HepG2 (cell line): Measurements from ENCODE around the gene BAG5. TPM values are rescaled to one million over a fixed set of nuclear protein-coding genes. Genes with fewer than 3 reads are reported as not detected.

Experiments
- ARID4A ChIP-seq: sonication (generic); formaldehyde crosslinking; IDR thresholded peaks from 2 replicates; pipeline ENCODE4 v1.5.0; 2020; ENCODE audit warnings: mild to moderate bottlenecking, missing genetic modification reagents, borderline replicate concordance
- FOXK1 ChIP-seq: sonication (generic); formaldehyde crosslinking; IDR thresholded peaks from 2 replicates; pipeline ENCODE4 v1.4.0; 2020; ENCODE audit warnings: low read depth, missing genetic modification reagents, borderline replicate concordance
- HNRNPLL ChIP-seq: fragments of 200-400 bp; formaldehyde crosslinking; IDR thresholded peaks from 2 replicates; pipeline ENCODE4 v1.6.1; 2017; ENCODE audit warnings: mild to moderate bottlenecking, low read depth, low read length; ENCODE audit not compliant: poor library complexity, severe bottlenecking
- MAX ChIP-seq: IDR thresholded peaks from 2 replicates; pipeline ENCODE4 v1.6.1; 2012; ENCODE audit warnings: inconsistent platforms
- SALL1 ChIP-seq: sonication (generic); formaldehyde crosslinking; IDR thresholded peaks from 2 replicates; pipeline ENCODE4 v1.8.0; 2022; ENCODE audit warnings: mild to moderate bottlenecking, missing genetic modification reagents
- SIX1 ChIP-seq: sonication (generic); formaldehyde crosslinking; IDR thresholded peaks from 2 replicates; pipeline ENCODE4 v1.4.0; 2020; ENCODE audit warnings: missing genetic modification reagents, borderline replicate concordance
- SMC3 ChIP-seq: IDR thresholded peaks from 2 replicates; pipeline ENCODE4 v1.6.1; 2011; ENCODE audit warnings: low read length, improper control_type of control experiment
- STAG1 ChIP-seq: sonication (generic); formaldehyde crosslinking; IDR thresholded peaks from 2 replicates; pipeline ENCODE4 v1.4.0; 2020; ENCODE audit warnings: missing genetic modification reagents
- TFAP4 ChIP-seq: sonication (generic); IDR thresholded peaks from 2 replicates; pipeline ENCODE4 v1.6.1; 2016; ENCODE audit warnings: low read depth, borderline replicate concordance
- TGIF2 ChIP-seq: IDR thresholded peaks from 2 replicates; pipeline ENCODE4 v1.6.1; 2016; ENCODE audit warnings: control low read depth, missing compliant biosample characterization
- ZNF276 ChIP-seq: sonication (generic); formaldehyde crosslinking; IDR thresholded peaks from 2 replicates; pipeline ENCODE4 v1.4.0; 2020; ENCODE audit warnings: mild to moderate bottlenecking, low read depth, missing genetic modification reagents
- ZNF280B ChIP-seq: sonication (generic); formaldehyde crosslinking; IDR thresholded peaks from 2 replicates; pipeline ENCODE4 v1.5.0; 2020; ENCODE audit warnings: missing genetic modification reagents, mild to moderate bottlenecking, borderline replicate concordance
- ZNF563 ChIP-seq: sonication (generic); formaldehyde crosslinking; IDR thresholded peaks from 2 replicates; pipeline ENCODE4 v1.8.0; 2022; ENCODE audit warnings: mild to moderate bottlenecking, moderate library complexity, missing genetic modification reagents
- ZNF574 ChIP-seq: sonication (generic); formaldehyde crosslinking; IDR thresholded peaks from 2 replicates; pipeline ENCODE4 v1.4.0; 2020; ENCODE audit warnings: missing genetic modification reagents
- ZNF605 ChIP-seq: sonication (generic); formaldehyde crosslinking; IDR thresholded peaks from 2 replicates; pipeline ENCODE4 v1.8.0; 2022; ENCODE audit warnings: mild to moderate bottlenecking, missing genetic modification reagents
- polyA plus RNA-seq, 8 experiments: library from polyadenylated mRNA; depleted of rRNA in 3 of 8; stranded (reverse) in 7 of 8; unstranded in 1 of 8; fragments of >200 nt; fragmentation: Illumina TruSeq in 4 of 8; extraction: Trizol in 4 of 8; gene quantifications; 2 replicates each; pipeline versions ENCODE4 v1.2.1 to v1.2.3, GENCODE V29; 2011 to 2016; ENCODE audit warnings: low read depth in 4 of 8, missing spikeins in 1 of 8, mixed read lengths in 1 of 8; ENCODE audit not compliant: insufficient read depth in 1 of 8
- total RNA-seq, 5 experiments: library from RNA; depleted of rRNA; stranded (reverse); fragments of >200 nt; fragmentation: Illumina TruSeq; extraction: Trizol; gene quantifications; 2 replicates each; pipeline ENCODE4 v1.2.3, GENCODE V29; 2016; ENCODE audit warnings: low read depth in 1 of 5

BAG5 gene
- total and polyA plus RNA-seq, 2 of the 13 experiments (the other 11 are each of a cell fraction or from before 2014, with no cell fraction given), result 3.5 to 21.0 TPM

GRCh38 chr14:103606963-103607668 is 44.7 kb upstream of the BAG5 start (continued):
- peak; percentile 86 for TF ChIP-seq ARID4A (CRISPR knock-in tag)
- TF ChIP-seq ZNF276, result no peak
- TF ChIP-seq SALL1 (CRISPR knock-in tag), result peak; percentile 29; the same call in 1 of the 2 replicates
- TF ChIP-seq ZNF563 (CRISPR knock-in tag), result 0 out of 2 replicates have a peak, but pooled peaks have one; percentile 25
- peak; percentile 13; the same call in 1 of the 2 replicates for TF ChIP-seq SMC3
- TF ChIP-seq ZNF605 (CRISPR knock-in tag), result 0 out of 2 replicates have a peak, but pooled peaks have one; percentile 43
- TF ChIP-seq MAX, result peak; percentile 96
- 0 out of 2 replicates have a peak, but pooled peaks have one; percentile 21 for TF ChIP-seq ZNF574 (CRISPR knock-in tag)
- peak; percentile 61; the same call in 1 of the 2 replicates for TF ChIP-seq TFAP4
- TF ChIP-seq STAG1 (CRISPR knock-in tag), result peak; percentile 41
- TF ChIP-seq ZNF280B (CRISPR knock-in tag), result no peak
- peak; percentile 18 for TF ChIP-seq HNRNPLL
- TF ChIP-seq TGIF2 (CRISPR knock-in tag), result peak; percentile 99
- TF ChIP-seq SIX1 (CRISPR knock-in tag), result no peak
- no peak for TF ChIP-seq FOXK1
